Measurements from ENCODE around the gene GNA12.

- TF ChIP-seq POLR2A (IDR thresholded peaks at IDR 0.05) = no peak
- no peak for TF ChIP-seq CTCF (IDR thresholded peaks at IDR 0.05)
These were observed 32.1 kb upstream of the GNA12 start for GRCh38 chr7:2876031-2876731.

Measured in vagina (tissue), 2 donors.